Epithelial cell of esophagus (primary cell): ENCODE data around the gene LRIG2.
A peak's percentile ranks its signal among the peaks of the same experiment; 100 is the strongest.
"Not testable (repeated sequence)": the region's sequence is repeated elsewhere in the genome, so short reads cannot be mapped to it uniquely, and the experiment has no call there.

Source experiments
- DNase-seq: peaks from one replicate; pipeline ENCODE4 v3.0.0; 2010; ENCODE audit warnings: low read depth
- H3K4me3 ChIP-seq: 2 replicates; pipeline ENCODE4 v1.5.1; 2011; ENCODE audit warnings: mild to moderate bottlenecking, low read length, control low read depth
- CTCF ChIP-seq: IDR thresholded peaks from 2 replicates; pipeline ENCODE4 v1.5.1; 2011; ENCODE audit warnings: low read depth, mild to moderate bottlenecking, low read length, control low read depth, inconsistent platforms; ENCODE audit not compliant: insufficient read depth; ENCODE audit errors: missing control alignments

LRIG2 gene

GRCh38 chr1:113147826-113148225 is 74.8 kb downstream of the LRIG2 start:
- no peak for TF ChIP-seq CTCF
- DNase-seq: no peak
- H3K4me3 ChIP-seq: no peak overlapping the region

- H3K4me3 ChIP-seq, DNase-seq: not testable (repeated sequence)
Measured at GRCh38 chr1:113150494-113150893, 77.5 kb downstream of the LRIG2 start.

- H3K4me3 ChIP-seq: no peak overlapping the region
- peak; percentile 86 for DNase-seq
- no peak for TF ChIP-seq CTCF
Measured at GRCh38 chr1:113153116-113153803, 80.3 kb downstream of the LRIG2 start.

GRCh38 chr1:113156368-113156767 is 83.4 kb downstream of the LRIG2 start:
- no peak overlapping the region for H3K4me3 ChIP-seq
- TF ChIP-seq CTCF: no peak
- no peak for DNase-seq

GRCh38 chr1:113158743-113159142 is 85.7 kb downstream of the LRIG2 start:
- not testable (repeated sequence) for H3K4me3 ChIP-seq

GRCh38 chr1:113166473-113166872 is 93.5 kb downstream of the LRIG2 start:
- no peak overlapping the region for H3K4me3 ChIP-seq
- no peak for TF ChIP-seq CTCF
- no peak for DNase-seq

More at GRCh38 chr1:113158743-113159142, 85.7 kb downstream of the LRIG2 start:
- not testable (repeated sequence) for DNase-seq

- DNase-seq: no peak
Measured at GRCh38 chr1:113168946-113169345, 95.9 kb downstream of the LRIG2 start.

GRCh38 chr1:113169591-113169990 is 96.6 kb downstream of the LRIG2 start:
- H3K4me3 ChIP-seq: no peak overlapping the region
- no peak for TF ChIP-seq CTCF
- DNase-seq: no peak

More at GRCh38 chr1:113168946-113169345, 95.9 kb downstream of the LRIG2 start:
- TF ChIP-seq CTCF: no peak
- no peak overlapping the region for H3K4me3 ChIP-seq
